Keratinocyte (primary cell): ENCODE data around the gene ZNF761. TPM values are rescaled to one million over a fixed set of nuclear protein-coding genes. Genes with fewer than 3 reads are reported as not detected.
A peak's percentile ranks its signal among the peaks of the same experiment; 100 is the strongest.
"Not testable (repeated sequence)": the region's sequence is repeated elsewhere in the genome, so short reads cannot be mapped to it uniquely, and the experiment has no call there.

Source experiments
- DNase-seq: peaks from one replicate; pipeline ENCODE4 v3.0.0-alpha.2; 2011; ENCODE audit warnings: low read depth, missing footprints, low spot score
- FAIRE-seq: peaks from 2 replicates; lab custom pipeline; 2011; peaks lifted over from hg19 to GRCh38; lab: Jason Lieb, UNC
- H2AFZ ChIP-seq: 2 replicates; pipeline ENCODE4 v1.6.0; 2012; ENCODE audit warnings: low read length, control low read depth, inconsistent platforms; ENCODE audit not compliant: control insufficient read depth
- H3K27ac ChIP-seq: 2 replicates; pipeline ENCODE4 v1.5.1; 2011; ENCODE audit warnings: low read length; ENCODE audit not compliant: control insufficient read depth, insufficient read depth
- H3K27me3 ChIP-seq: 3 replicates; pipeline ENCODE4 v1.6.0; 2011; ENCODE audit warnings: low read length; ENCODE audit not compliant: control insufficient read depth, insufficient read depth; ENCODE audit errors: extremely low read depth
- H3K36me3 ChIP-seq, 2 experiments: 2 replicates in 1 of 2; 3 replicates in 1 of 2; pipeline ENCODE4 v1.5.1; 2011; ENCODE audit warnings: low read length in 2 of 2, mild to moderate bottlenecking in 1 of 2; ENCODE audit not compliant: control insufficient read depth in 2 of 2, insufficient read depth in 2 of 2; ENCODE audit errors: extremely low read depth in 1 of 2
- H3K4me1 ChIP-seq: 3 replicates; pipeline ENCODE4 v1.5.1; 2011; ENCODE audit warnings: low read length; ENCODE audit not compliant: control insufficient read depth, insufficient read depth; ENCODE audit errors: extremely low read depth
- H3K4me2 ChIP-seq: 3 replicates; pipeline ENCODE4 v1.6.0; 2011; ENCODE audit warnings: low read depth, low read length; ENCODE audit not compliant: control insufficient read depth, insufficient read depth; ENCODE audit errors: extremely low read depth
- H3K4me3 ChIP-seq, 3 experiments: fragments of 200-600 bp in 1 of 3; sonication (generic) in 1 of 3; 2 replicates in 2 of 3; 3 replicates in 1 of 3; pipeline ENCODE4 v1.5.1; 2011 to 2016; ENCODE audit warnings: low read length in 3 of 3, mild to moderate bottlenecking in 3 of 3, control low read depth in 2 of 3, inconsistent platforms in 1 of 3, low read depth in 1 of 3, mixed read lengths in 1 of 3, mixed run types in 1 of 3, moderate library complexity in 1 of 3; ENCODE audit not compliant: control insufficient read depth in 2 of 3, insufficient read depth in 2 of 3; ENCODE audit errors: extremely low read depth in 1 of 3
- H3K79me2 ChIP-seq: 2 replicates; pipeline ENCODE4 v1.6.0; 2012; ENCODE audit warnings: low read length; ENCODE audit not compliant: control insufficient read depth, insufficient read depth
- H3K9ac ChIP-seq: 3 replicates; pipeline ENCODE4 v1.6.0; 2011; ENCODE audit warnings: low read length; ENCODE audit not compliant: control insufficient read depth, insufficient read depth; ENCODE audit errors: extremely low read depth
- H3K9me1 ChIP-seq: 3 replicates; pipeline ENCODE4 v1.6.0; 2011; ENCODE audit warnings: low read length; ENCODE audit not compliant: control insufficient read depth, insufficient read depth; ENCODE audit errors: extremely low read depth
- H3K9me3 ChIP-seq: 2 replicates; pipeline ENCODE4 v1.5.1; 2012; ENCODE audit warnings: low read depth, low read length; ENCODE audit not compliant: control insufficient read depth
- H4K20me1 ChIP-seq: 3 replicates; pipeline ENCODE4 v1.6.0; 2011; ENCODE audit warnings: low read length; ENCODE audit not compliant: control insufficient read depth, insufficient read depth; ENCODE audit errors: extremely low read depth
- CTCF ChIP-seq, 3 experiments: IDR thresholded peaks in 1 of 3; conservative IDR thresholded peaks in 1 of 3; optimal IDR thresholded peaks in 1 of 3; 2 replicates in 2 of 3; 3 replicates in 1 of 3; pipeline versions ENCODE3 to v1.5.1; 2011; ENCODE audit warnings: low read length in 3 of 3, mild to moderate bottlenecking in 3 of 3, moderate library complexity in 2 of 3, control low read depth in 1 of 3, inconsistent platforms in 1 of 3; ENCODE audit not compliant: insufficient read depth in 2 of 3; ENCODE audit errors: extremely low read depth in 1 of 3
- EZH2 ChIP-seq: IDR thresholded peaks from one replicate; pipeline ENCODE4 v1.6.1; 2012; ENCODE audit warnings: inconsistent platforms, mild to moderate bottlenecking, low read length, moderate library complexity
- dilution Hi-C: fragments of 300-500 bp; cut with MboI; formaldehyde crosslinking; loops from one replicate; pipeline ENCODE4 v1.7.0; 2020; ENCODE audit warnings: low sequenced_read_pairs; ENCODE audit not compliant: extremely low pct_ligation_motif_present
- polyA plus RNA-seq, 5 experiments: library from polyadenylated mRNA; depleted of rRNA in 3 of 5; stranded (reverse) in 3 of 5; stranded (forward) in 1 of 5; unstranded in 1 of 5; fragments of >200 nt; gene quantifications; 1 replicate in 1 of 5; 2 replicates in 3 of 5; 3 replicates in 1 of 5; pipeline versions ENCODE4 v1.2.1 to v1.2.3, GENCODE V29; 2011 to 2012; ENCODE audit warnings: missing spikeins in 2 of 5, low read depth in 1 of 5, low replicate concordance in 1 of 5

ZNF761 gene
- polyA plus RNA-seq, 1 donor (not counting 4 experiments of a cell fraction or from before 2014, with no cell fraction given), result 10.3 TPM

- H2AFZ ChIP-seq, result no peak overlapping the region
- no peak overlapping the region for H3K27ac ChIP-seq
- H4K20me1 ChIP-seq, result no peaks in the 10 kb centered on the region
- no peaks in the 10 kb centered on the region for H3K79me2 ChIP-seq
- H3K36me3 ChIP-seq, result no peaks in the 10 kb centered on the region
- H3K4me1 ChIP-seq, result no peaks in the 10 kb centered on the region
- no peaks in the 10 kb centered on the region for H3K27me3 ChIP-seq
- H3K4me2 ChIP-seq, result no peak overlapping the region
- TF ChIP-seq CTCF (optimal IDR thresholded peaks at IDR 0.05 in 1 of 3, IDR thresholded peaks at IDR 0.05 in 1 of 3, conservative IDR thresholded peaks at IDR 0.05 in 1 of 3; ENCODE audit: extremely low read depth in 1 of 3, insufficient read depth in 2 of 3, low read length in 3 of 3), result peak; percentile 62 to 82 (median 78)
- no peak for TF ChIP-seq EZH2
- FAIRE-seq (no peak), DNase-seq (peak; percentile 11)
- dilution Hi-C loops, result no loop called here
- no peak overlapping the region for H3K4me3 ChIP-seq
- no peaks in the 10 kb centered on the region for H3K9me3 ChIP-seq
- no peak overlapping the region for H3K9ac ChIP-seq
- no peaks in the 10 kb centered on the region for H3K9me1 ChIP-seq
These were observed 6.7 kb upstream of the ZNF761 start for GRCh38 chr19:53424968-53425597.

- Histone ChIP-seq H3K79me2 (peaks cover 27% of the 10 kb centered on the region), H3K4me1 (peaks cover 8% of the 10 kb centered on the region), H4K20me1 (no peaks in the 10 kb centered on the region), H3K36me3 (peaks cover 3 to 8% of the 10 kb centered on the region in 2 experiments), H3K9me3 (no peaks in the 10 kb centered on the region), H3K4me3 (peak overlapping the region; percentile 81 to 84 (median 82)), H3K4me2 (peak overlapping the region; percentile 67), H3K9me1 (no peaks in the 10 kb centered on the region), H3K9ac (peak overlapping the region; percentile 93), H3K27me3 (no peaks in the 10 kb centered on the region), H3K27ac (peak overlapping the region; percentile 90), H2AFZ (peak overlapping the region; percentile 86)
- TF ChIP-seq EZH2 (no peak), CTCF (optimal IDR thresholded peaks at IDR 0.05 in 1 of 3, IDR thresholded peaks at IDR 0.05 in 1 of 3, conservative IDR thresholded peaks at IDR 0.05 in 1 of 3; ENCODE audit: extremely low read depth in 1 of 3, insufficient read depth in 2 of 3, low read length in 3 of 3) (no peak)
- FAIRE-seq (no peak), DNase-seq (no peak)
- dilution Hi-C loops, result no loop called here
These were observed 391 bp downstream of the ZNF761 start for GRCh38 chr19:53432088-53432661.

- dilution Hi-C loops, H2AFZ ChIP-seq, H3K4me2 ChIP-seq, H3K79me2 ChIP-seq, H3K27ac ChIP-seq, H3K36me3 ChIP-seq, H3K9me1 ChIP-seq, H3K9ac ChIP-seq, H4K20me1 ChIP-seq, DNase-seq, FAIRE-seq, H3K4me1 ChIP-seq, H3K27me3 ChIP-seq, H3K9me3 ChIP-seq, H3K4me3 ChIP-seq: not testable (repeated sequence)
These were observed 12.0 kb downstream of the ZNF761 start for GRCh38 chr19:53443809-53444208.

- dilution Hi-C loops, H3K4me1 ChIP-seq, H3K9me1 ChIP-seq, H3K36me3 ChIP-seq, H3K27me3 ChIP-seq, H3K9me3 ChIP-seq, H3K79me2 ChIP-seq, H3K27ac ChIP-seq, DNase-seq, H3K9ac ChIP-seq, H4K20me1 ChIP-seq, H3K4me2 ChIP-seq, H2AFZ ChIP-seq, H3K4me3 ChIP-seq, FAIRE-seq: not testable (repeated sequence)
These were observed 15.4 kb downstream of the ZNF761 start for GRCh38 chr19:53447196-53447595.
